Vagina (tissue), 2 donors: ENCODE data around the gene LACRT.

Experiments used
- POLR2A ChIP-seq, 2 donors: fragments of 450-650 bp; IDR thresholded peaks; one replicate each; pipeline ENCODE4 v1.6.1; 2017; ENCODE audit warnings: antibody characterized with exemption in 2 of 2, mild to moderate bottlenecking in 2 of 2, moderate library complexity in 2 of 2
- POLR2AphosphoS5 ChIP-seq, 2 donors: sonication (generic); formaldehyde crosslinking; IDR thresholded peaks; one replicate each; pipeline ENCODE4 v1.9.0; 2017; ENCODE audit warnings: antibody characterized with exemption in 2 of 2, mild to moderate bottlenecking in 2 of 2, low read depth in 1 of 2; ENCODE audit not compliant: insufficient read depth in 1 of 2
- TF ChIP-seq, protein P1 (sequence below), 3 experiments: fragments of 450-650 bp in 2 of 3; fragments of 200-600 bp in 1 of 3; sonication (generic) in 1 of 3; IDR thresholded peaks; one replicate each; pipeline ENCODE4 v1.5.1; 2017 to 2019; ENCODE audit warnings: antibody characterized with exemption in 3 of 3, mild to moderate bottlenecking in 2 of 3, moderate library complexity in 2 of 3

GRCh38 chr12:54584128-54584527, 50.6 kb downstream of the LACRT start:
- TF ChIP-seq POLR2A (IDR thresholded peaks at IDR 0.05) (no peak), POLR2AphosphoS5 (IDR thresholded peaks at IDR 0.05; ENCODE audit: insufficient read depth in 1 of 2, low read depth in 1 of 2) (no peak)
- TF ChIP-seq, protein P1, sequence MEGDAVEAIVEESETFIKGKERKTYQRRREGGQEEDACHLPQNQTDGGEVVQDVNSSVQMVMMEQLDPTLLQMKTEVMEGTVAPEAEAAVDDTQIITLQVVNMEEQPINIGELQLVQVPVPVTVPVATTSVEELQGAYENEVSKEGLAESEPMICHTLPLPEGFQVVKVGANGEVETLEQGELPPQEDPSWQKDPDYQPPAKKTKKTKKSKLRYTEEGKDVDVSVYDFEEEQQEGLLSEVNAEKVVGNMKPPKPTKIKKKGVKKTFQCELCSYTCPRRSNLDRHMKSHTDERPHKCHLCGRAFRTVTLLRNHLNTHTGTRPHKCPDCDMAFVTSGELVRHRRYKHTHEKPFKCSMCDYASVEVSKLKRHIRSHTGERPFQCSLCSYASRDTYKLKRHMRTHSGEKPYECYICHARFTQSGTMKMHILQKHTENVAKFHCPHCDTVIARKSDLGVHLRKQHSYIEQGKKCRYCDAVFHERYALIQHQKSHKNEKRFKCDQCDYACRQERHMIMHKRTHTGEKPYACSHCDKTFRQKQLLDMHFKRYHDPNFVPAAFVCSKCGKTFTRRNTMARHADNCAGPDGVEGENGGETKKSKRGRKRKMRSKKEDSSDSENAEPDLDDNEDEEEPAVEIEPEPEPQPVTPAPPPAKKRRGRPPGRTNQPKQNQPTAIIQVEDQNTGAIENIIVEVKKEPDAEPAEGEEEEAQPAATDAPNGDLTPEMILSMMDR (IDR thresholded peaks at IDR 0.05) = no peak
